Stomach (tissue), 9 donors: Measurements from ENCODE around the gene RAPH1. TPM values are rescaled to one million over a fixed set of nuclear protein-coding genes. Genes with fewer than 3 reads are reported as not detected.

Experiments used
- DNase-seq, 2 donors: peaks; one replicate each; pipeline versions ENCODE4 v3.0.0 to v3.0.0-alpha.2; 2013 to 2019
- H3K27ac ChIP-seq, 5 donors: fragments of 200-600 bp in 4 of 5; sonication (generic) in 4 of 5; one replicate each; pipeline ENCODE4 v1.5.1; 2013 to 2019; ENCODE audit warnings: mild to moderate bottlenecking in 1 of 5, moderate library complexity in 1 of 5
- H3K27me3 ChIP-seq, 3 donors: fragments of 200-600 bp; sonication (generic); one replicate each; pipeline ENCODE4 v1.5.1; 2017 to 2019; ENCODE audit warnings: mixed run types in 1 of 3
- H3K36me3 ChIP-seq, 4 donors: fragments of 200-600 bp; sonication (generic); 1 replicate in 3 of 4; 2 replicates in 1 of 4; pipeline ENCODE4 v1.5.1; 2016 to 2019
- H3K4me1 ChIP-seq, 4 donors: fragments of 200-600 bp; sonication (generic); one replicate each; pipeline ENCODE4 v1.5.1; 2016 to 2019
- H3K4me3 ChIP-seq, 4 donors: fragments of 200-600 bp; sonication (generic) in 3 of 4; one replicate each; pipeline ENCODE4 v1.5.1; 2016 to 2019; ENCODE audit warnings: mild to moderate bottlenecking in 1 of 4
- H3K9me3 ChIP-seq, 4 donors: fragments of 200-600 bp; sonication (generic); one replicate each; pipeline ENCODE4 v1.5.1; 2016 to 2019
- CTCF ChIP-seq, 7 experiments: fragments of 450-650 bp in 4 of 7; fragments of 200-600 bp in 3 of 7; sonication (generic) in 3 of 7; IDR thresholded peaks; one replicate each; pipeline ENCODE4 v1.5.1; 2016 to 2019; ENCODE audit warnings: antibody characterized with exemption in 7 of 7, control low read depth in 2 of 7, mild to moderate bottlenecking in 1 of 7
- EP300 ChIP-seq: sonication (generic); formaldehyde crosslinking; IDR thresholded peaks from one replicate; pipeline ENCODE4 v1.6.1; 2017; ENCODE audit warnings: antibody characterized with exemption
- POLR2A ChIP-seq, 4 donors: fragments of 450-650 bp; IDR thresholded peaks; one replicate each; pipeline ENCODE4 v1.6.1; 2016; ENCODE audit warnings: antibody characterized with exemption in 4 of 4, control low read depth in 2 of 4, mild to moderate bottlenecking in 1 of 4, moderate library complexity in 1 of 4
- POLR2AphosphoS5 ChIP-seq, 3 donors: sonication (generic); formaldehyde crosslinking; IDR thresholded peaks; one replicate each; pipeline ENCODE4 v1.6.1; 2016; ENCODE audit warnings: antibody characterized with exemption in 3 of 3
- WGBS, 5 donors: extraction: QIAGEN DNeasy Blood & Tissue Kit in 3 of 5; methylation state at CpG; one replicate each; pipeline versions ENCODE4 v1.1.5 to v1.1.7; 2013 to 2018; 5-methylcytosine and 5-hydroxymethylcytosine counted together
- intact Hi-C: fragments of 100-400 bp; cut with DNase I; formaldehyde crosslinking; loops from one replicate; pipeline ENCODE4 v1.15.1; 2023; ENCODE audit warnings: low total_unique reads
- polyA plus RNA-seq, 3 donors: library from polyadenylated mRNA; stranded (reverse); fragments of 200-250 nt; gene quantifications; one replicate each; pipeline ENCODE4 v1.2.3, GENCODE V29; 2013
- total RNA-seq, 5 donors: library from RNA; depleted of rRNA; stranded (reverse); fragments of >200 nt; gene quantifications; one replicate each; pipeline versions ENCODE4 v1.1.0 to v1.2.3, GENCODE V29; 2014 to 2016
- donor health status: healthy with polysubstance abuse.
- donor health status: Bipolar disorder and iron deficiency.
- donor health status: healthy.

The RAPH1 gene
- total and polyA plus RNA-seq, 8 donors: 2.5 to 1,062 (median 17.7) TPM

DNA sequence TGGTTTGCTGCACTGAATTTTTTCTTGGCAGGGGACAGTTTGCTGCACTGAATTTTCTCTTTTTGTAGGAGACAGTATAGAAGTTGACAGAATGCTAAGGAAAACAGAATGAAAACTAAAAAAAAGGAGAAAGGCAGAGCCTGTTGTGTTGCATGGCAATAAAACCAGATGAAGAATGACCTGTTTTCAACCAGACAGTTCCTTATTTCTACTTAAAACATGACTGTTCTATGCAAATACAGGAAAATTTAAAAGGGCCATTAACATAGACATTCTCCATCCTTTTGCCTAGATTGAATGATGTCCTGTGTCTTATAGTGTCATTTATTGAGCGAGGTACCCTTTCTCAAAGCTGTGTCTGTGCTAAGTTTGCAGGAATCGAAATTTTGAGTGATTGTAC lies 173.6 kb downstream of the RAPH1 start:
- Histone ChIP-seq H3K4me1 (peaks cover 0 to 23% (median 5%) of the 10 kb centered on the region in 4 donors), H3K9me3 (no peaks in the 10 kb centered on the region), H3K4me3 (no peak overlapping the region), H3K27ac (no peak overlapping the region), H3K27me3 (no peaks in the 10 kb centered on the region), H3K36me3 (no peaks in the 10 kb centered on the region)
- no peak for DNase-seq
- intact Hi-C loops: no loop called here
- no peak for TF ChIP-seq POLR2A (IDR thresholded peaks at IDR 0.05)
- no peak for TF ChIP-seq POLR2AphosphoS5 (IDR thresholded peaks at IDR 0.05)
- no peak for TF ChIP-seq EP300
- 62 to 85% (median 74%) methylated on average over 2 of the region's 2 CpGs for WGBS, 5 donors

DNA sequence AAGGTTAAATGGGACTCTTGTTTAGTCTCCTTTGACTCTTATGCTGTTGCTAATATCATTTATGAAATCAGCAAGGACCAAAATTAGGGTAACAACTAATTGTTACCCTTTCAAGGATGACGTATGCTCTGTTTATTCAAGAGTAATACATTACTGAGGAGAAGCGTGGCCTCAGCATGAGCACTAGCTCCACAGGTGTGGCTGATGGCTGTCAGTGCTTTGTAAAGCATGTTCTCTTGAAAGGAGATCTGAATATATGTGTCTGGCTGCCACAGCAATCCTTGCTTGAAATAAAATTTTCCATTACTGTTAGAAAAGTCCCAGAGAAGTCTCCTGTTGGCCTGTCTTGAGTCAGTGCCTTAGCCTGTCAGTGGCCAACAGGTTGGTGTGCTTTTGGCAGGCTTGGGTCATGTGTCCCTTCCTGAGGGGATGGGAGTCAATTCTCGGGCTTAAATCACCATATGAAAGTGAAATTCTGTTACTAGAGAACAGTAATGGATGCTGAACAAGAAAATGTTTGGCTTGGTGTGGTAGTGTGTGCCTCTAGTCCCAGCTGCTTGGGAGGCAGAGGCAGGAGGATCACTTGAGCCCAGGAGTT lies 174.2 kb downstream of the RAPH1 start:
- DNase-seq: peak in 1 of 2 donors; percentile 41

DNA sequence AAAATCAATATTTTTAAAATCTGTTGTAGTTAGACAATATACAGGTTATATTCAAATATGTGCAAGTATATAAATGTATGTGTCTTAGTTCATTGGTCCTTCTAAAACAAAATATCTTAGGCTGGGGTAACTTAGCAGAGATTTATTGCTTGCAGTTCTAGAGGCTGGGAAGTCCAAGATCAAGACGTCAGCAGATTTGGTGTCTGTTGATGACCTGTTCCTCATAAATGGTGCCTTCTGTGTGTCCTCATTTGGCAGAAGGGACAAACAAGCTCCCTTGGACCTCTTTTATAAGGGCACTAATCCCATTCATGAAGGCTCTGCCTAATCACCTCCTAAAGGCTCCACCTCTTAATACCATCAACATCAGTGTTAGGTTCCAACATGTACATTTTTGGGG lies 175.7 kb downstream of the RAPH1 start:
- Histone ChIP-seq H3K27ac (no peak overlapping the region), H3K4me3 (no peak overlapping the region), H3K9me3 (no peaks in the 10 kb centered on the region), H3K27me3 (no peaks in the 10 kb centered on the region), H3K36me3 (peaks cover 0 to 7% (median 2%) of the 10 kb centered on the region in 4 donors), H3K4me1 (peaks cover 0 to 23% (median 5%) of the 10 kb centered on the region in 4 donors)
- 95 to 100% (median 97%) methylated on average over 1 of the region's 1 CpG for WGBS, 5 donors
- DNase-seq: no peak
- TF ChIP-seq POLR2AphosphoS5 (IDR thresholded peaks at IDR 0.05) (no peak), CTCF (IDR thresholded peaks at IDR 0.05) (no peak), POLR2A (IDR thresholded peaks at IDR 0.05) (no peak), EP300 (no peak)
- intact Hi-C loops: no loop called here

More for the DNA sequence above, 174.2 kb downstream of the RAPH1 start:
- peaks cover 0 to 23% (median 5%) of the 10 kb centered on the region in 4 donors for H3K4me1 ChIP-seq
- 62 to 85% (median 69%) methylated on average over 3 of the region's 3 CpGs for WGBS, 5 donors
- no peaks in the 10 kb centered on the region for H3K36me3 ChIP-seq
- no peaks in the 10 kb centered on the region for H3K27me3 ChIP-seq
- intact Hi-C loops: no loop called here
- no peak overlapping the region for H3K4me3 ChIP-seq
- H3K27ac ChIP-seq: no peak overlapping the region
- no peak for TF ChIP-seq EP300
- TF ChIP-seq POLR2A (IDR thresholded peaks at IDR 0.05): no peak
- TF ChIP-seq CTCF (IDR thresholded peaks at IDR 0.05): no peak
- TF ChIP-seq POLR2AphosphoS5 (IDR thresholded peaks at IDR 0.05): no peak
- no peaks in the 10 kb centered on the region for H3K9me3 ChIP-seq

- intact Hi-C loops: no loop called here
- Histone ChIP-seq H3K9me3 (no peaks in the 10 kb centered on the region), H3K4me3 (no peak overlapping the region), H3K4me1 (no peaks in the 10 kb centered on the region), H3K36me3 (peaks cover 0 to 7% (median 2%) of the 10 kb centered on the region in 4 donors), H3K27ac (no peak overlapping the region), H3K27me3 (no peaks in the 10 kb centered on the region)
- DNase-seq: no peak
- TF ChIP-seq EP300: no peak
- TF ChIP-seq POLR2A (IDR thresholded peaks at IDR 0.05): no peak
- TF ChIP-seq CTCF (IDR thresholded peaks at IDR 0.05): no peak
- TF ChIP-seq POLR2AphosphoS5 (IDR thresholded peaks at IDR 0.05): no peak
- WGBS, 5 donors: 83 to 88% (median 86%) methylated on average over 3 of the region's 3 CpGs
Observed at GRCh38 chr2:203354966-203355365, 180.1 kb downstream of the RAPH1 start.

DNA sequence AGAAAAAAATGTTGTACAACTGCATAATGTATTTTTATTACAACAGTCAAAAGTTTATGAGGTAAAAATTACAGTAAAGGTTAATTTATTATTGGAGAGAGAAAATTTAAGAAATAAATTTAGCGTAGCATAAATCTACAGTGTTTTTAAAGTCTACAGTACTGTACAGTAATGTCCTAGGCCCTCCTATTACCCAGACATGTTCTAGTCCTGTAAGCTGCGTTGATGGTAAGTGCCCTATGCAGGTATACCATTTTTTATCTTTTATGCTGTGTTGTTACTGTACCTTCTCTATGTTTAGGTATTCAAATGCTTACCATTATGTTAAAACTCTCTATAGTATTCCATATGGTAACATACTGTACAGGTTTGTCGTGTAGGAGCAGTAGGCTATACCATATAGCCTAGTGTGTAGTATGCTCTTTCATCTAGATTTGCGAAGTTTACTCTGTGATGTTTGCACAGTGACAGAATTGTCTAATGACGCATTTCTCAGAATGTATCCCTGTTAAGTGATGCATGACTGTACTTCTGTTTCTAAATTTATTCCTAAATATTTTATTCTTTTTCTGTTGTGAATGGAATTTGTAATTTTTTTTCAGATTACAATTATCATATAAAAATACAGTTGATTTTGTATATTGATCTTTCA lies 182.4 kb downstream of the RAPH1 start:
- WGBS, 5 donors: 67 to 80% (median 72%) methylated on average over 5 of the region's 5 CpGs
- intact Hi-C loops: no loop called here
- no peak for TF ChIP-seq POLR2A (IDR thresholded peaks at IDR 0.05)
- no peak for TF ChIP-seq EP300
- no peak for TF ChIP-seq POLR2AphosphoS5 (IDR thresholded peaks at IDR 0.05)
- no peak for TF ChIP-seq CTCF (IDR thresholded peaks at IDR 0.05)

More for the DNA sequence above, 182.4 kb downstream of the RAPH1 start:
- peaks cover 0 to 7% (median 2%) of the 10 kb centered on the region in 4 donors for H3K36me3 ChIP-seq
- peak in 1 of 2 donors; percentile 69 for DNase-seq
- no peaks in the 10 kb centered on the region for H3K27me3 ChIP-seq
- H3K9me3 ChIP-seq: no peaks in the 10 kb centered on the region
- H3K4me1 ChIP-seq: peaks cover 0 to 5% (median 4%) of the 10 kb centered on the region in 4 donors
- no peak overlapping the region for H3K4me3 ChIP-seq
- no peak overlapping the region for H3K27ac ChIP-seq
